Kidney (tissue), 14 donors: ENCODE measurements around the gene GRK1. TPM values are rescaled to one million over a fixed set of nuclear protein-coding genes. Genes with fewer than 3 reads are reported as not detected.

ENCODE experiments used
- DNase-seq, 5 donors: peaks; one replicate each; pipeline ENCODE4 v3.0.0-alpha.2; 2013 to 2020
- FAIRE-seq: peaks from 2 replicates; lab custom pipeline; 2012; peaks lifted over from hg19 to GRCh38; lab: Jason Lieb, UNC
- H3K27ac ChIP-seq, 2 donors: one replicate each; pipeline ENCODE4 v1.7.0; 2013; ENCODE audit warnings: low read depth in 2 of 2, low read length in 2 of 2, inconsistent platforms in 1 of 2
- H3K27me3 ChIP-seq: one replicate; pipeline ENCODE4 v1.7.1; 2013; ENCODE audit warnings: low read length, inconsistent platforms; ENCODE audit not compliant: control insufficient read depth, insufficient read depth
- H3K36me3 ChIP-seq, 3 donors: one replicate each; pipeline versions ENCODE4 v1.7.0 to v1.7.1; 2013; ENCODE audit warnings: low read length in 3 of 3, control low read depth in 1 of 3, inconsistent platforms in 1 of 3; ENCODE audit not compliant: insufficient read depth in 3 of 3, control insufficient read depth in 2 of 3
- H3K4me1 ChIP-seq, 3 donors: one replicate each; pipeline versions ENCODE4 v1.7.0 to v1.7.1; 2013; ENCODE audit warnings: low read length in 3 of 3, inconsistent platforms in 1 of 3, low read depth in 1 of 3; ENCODE audit not compliant: control insufficient read depth in 2 of 3, insufficient read depth in 2 of 3
- H3K4me3 ChIP-seq, 3 donors: one replicate each; pipeline versions ENCODE4 v1.7.0 to v1.8.1; 2013; ENCODE audit warnings: low read length in 3 of 3, control low read depth in 1 of 3, inconsistent platforms in 1 of 3
- H3K9ac ChIP-seq, 3 donors: one replicate each; pipeline versions ENCODE4 v1.7.0 to v1.7.1; 2013; ENCODE audit warnings: low read length in 3 of 3, control low read depth in 1 of 3, inconsistent platforms in 1 of 3
- H3K9me3 ChIP-seq, 3 donors: one replicate each; pipeline versions ENCODE4 v1.7.0 to v1.7.1; 2013; ENCODE audit warnings: low read length in 3 of 3, control low read depth in 1 of 3, inconsistent platforms in 1 of 3; ENCODE audit not compliant: control insufficient read depth in 2 of 3, insufficient read depth in 1 of 3
- CTCF ChIP-seq: IDR thresholded peaks from 3 replicates; pipeline ENCODE4 v1.5.1; 2012; ENCODE audit warnings: mild to moderate bottlenecking, moderate library complexity, borderline replicate concordance; ENCODE audit not compliant: insufficient read depth; ENCODE audit errors: extremely low read depth
- intact Hi-C: fragments of 100-400 bp; cut with DNase I; formaldehyde crosslinking; loops from one replicate; pipeline ENCODE4 v1.11.1; 2022
- polyA plus RNA-seq: library from polyadenylated mRNA; stranded (reverse); fragments of 350-450 nt; fragmentation: Illumina TruSeq; extraction: RNeasy Lipid Tissue Mini Kit (QIAGEN cat#74804); gene quantifications from one replicate; pipeline ENCODE4 v1.2.3, GENCODE V29; 2014; ENCODE audit warnings: low read depth, low replicate concordance; ENCODE audit not compliant: insufficient read depth
- total RNA-seq: library from RNA; stranded (reverse); fragmentation: NEBNext Ultra II Directional; extraction: Animal tissue kit (Norgen Biotek cat#: 25700); gene quantifications from one replicate; pipeline ENCODE4 v1.2.1, GENCODE V29; 2021
- donor health status: control.
- donor health status: control.
- donor health status: control.
- donor health status: control.
- donor health status: control.
- donor health status: DM: yes; HTN: yes; CAD: no.
- donor health status: Normal renal cell carcinoma (clear cell type).

Gene GRK1
- total and polyA plus RNA-seq, 2 donors from 2014 or later: not detected

GRCh38 chr13:113658836-113659235 is 8.2 kb upstream of the GRK1 start:
- no peak overlapping the region for H3K9ac ChIP-seq
- H3K27me3 ChIP-seq: no peaks in the 10 kb centered on the region
- TF ChIP-seq CTCF: no peak
- H3K4me3 ChIP-seq: no peak overlapping the region
- H3K9me3 ChIP-seq: peaks cover 0 to 12% (median 0%) of the 10 kb centered on the region in 3 donors
- peaks cover 0 to 2% (median 0%) of the 10 kb centered on the region in 3 donors for H3K4me1 ChIP-seq
- H3K27ac ChIP-seq: no peak overlapping the region
- no peak for FAIRE-seq
- intact Hi-C loops: no loop called here
- H3K36me3 ChIP-seq: no peaks in the 10 kb centered on the region
- peak in 2 of 5 donors; percentile 46 to 54 for DNase-seq

GRCh38 chr13:113659337-113659736 is 7.7 kb upstream of the GRK1 start:
- H3K4me3 ChIP-seq: no peak overlapping the region
- no peak overlapping the region for H3K9ac ChIP-seq
- DNase-seq (no peak), FAIRE-seq (no peak)
- no peaks in the 10 kb centered on the region for H3K27me3 ChIP-seq
- H3K36me3 ChIP-seq: no peaks in the 10 kb centered on the region
- intact Hi-C loops: no loop called here
- no peak overlapping the region for H3K27ac ChIP-seq
- H3K4me1 ChIP-seq: peaks cover 0 to 2% (median 0%) of the 10 kb centered on the region in 3 donors
- TF ChIP-seq CTCF: no peak
- H3K9me3 ChIP-seq: peaks cover 0 to 12% (median 0%) of the 10 kb centered on the region in 3 donors

GRCh38 chr13:113660066-113660465 is 7.0 kb upstream of the GRK1 start:
- Histone ChIP-seq H3K4me1 (peaks cover 0 to 4% (median 0%) of the 10 kb centered on the region in 3 donors), H3K36me3 (no peaks in the 10 kb centered on the region), H3K4me3 (no peak overlapping the region), H3K27ac (no peak overlapping the region), H3K27me3 (no peaks in the 10 kb centered on the region), H3K9me3 (peaks cover 0 to 12% (median 0%) of the 10 kb centered on the region in 3 donors), H3K9ac (no peak overlapping the region)
- TF ChIP-seq CTCF: no peak
- no peak for FAIRE-seq
- peak in 1 of 5 donors; percentile 13 for DNase-seq
- intact Hi-C loops: no loop called here

GRCh38 chr13:113661509-113661908 is 5.5 kb upstream of the GRK1 start:
- peaks cover 0 to 12% (median 0%) of the 10 kb centered on the region in 3 donors for H3K9me3 ChIP-seq
- H3K4me1 ChIP-seq: peaks cover 0 to 2% (median 0%) of the 10 kb centered on the region in 3 donors
- no peak for DNase-seq
- H3K4me3 ChIP-seq: no peak overlapping the region
- intact Hi-C loops: no loop called here
- H3K9ac ChIP-seq: no peak overlapping the region
- no peak for FAIRE-seq
- no peaks in the 10 kb centered on the region for H3K27me3 ChIP-seq
- H3K36me3 ChIP-seq: no peaks in the 10 kb centered on the region
- H3K27ac ChIP-seq: no peak overlapping the region
- TF ChIP-seq CTCF: no peak
